HG03045 (cell line): ENCODE data around the gene ARHGEF9.
"Not testable (repeated sequence)": the region's sequence is repeated elsewhere in the genome, so short reads cannot be mapped to it uniquely, and the experiment has no call there.

ENCODE experiments used
- ATAC-seq: cut with Tn5 transposase; IDR thresholded peaks from one replicate; pipeline ENCODE4 v1.9.1; 2021; ENCODE audit warnings: mild to moderate bottlenecking, moderate library complexity; ENCODE audit not compliant: unreplicated experiment

The ARHGEF9 gene

GRCh38 chrX:63784902-63785707, at the start of gene ARHGEF9:
TSS of gene ARHGEF9 (minus strand) at chrX:63785214. CDS start at chrX:63785145, 69 bp downstream.
- no peak for ATAC-seq

- not testable (repeated sequence) for ATAC-seq
These were observed 40.4 kb upstream of the ARHGEF9 start for GRCh38 chrX:63825446-63825845.

DNA sequence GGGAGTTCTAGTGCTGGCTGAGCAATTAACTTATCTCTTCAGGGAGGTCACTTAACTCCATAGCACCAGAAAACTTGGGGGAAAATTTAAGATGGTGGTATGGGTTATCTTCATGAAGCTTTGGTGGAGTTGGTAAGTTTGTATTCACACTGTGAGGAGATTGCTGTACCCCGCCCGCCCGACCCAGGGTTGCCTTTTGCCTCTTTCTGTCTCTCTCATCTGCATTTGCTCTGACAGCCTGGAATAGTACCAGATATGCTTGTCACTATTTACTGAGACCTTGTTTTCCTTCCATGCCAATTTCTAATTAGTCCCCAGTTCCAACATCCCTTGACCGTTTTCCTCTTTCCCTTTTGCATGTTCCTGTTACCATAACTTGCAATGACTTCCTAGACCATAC, 33.1 kb upstream of the ARHGEF9 start:
- ATAC-seq = no peak

- no peak for ATAC-seq
These were observed 32.7 kb upstream of the ARHGEF9 start for GRCh38 chrX:63817696-63818095.

GRCh38 chrX:63812823-63813222, 27.8 kb upstream of the ARHGEF9 start:
- no peak for ATAC-seq

DNA sequence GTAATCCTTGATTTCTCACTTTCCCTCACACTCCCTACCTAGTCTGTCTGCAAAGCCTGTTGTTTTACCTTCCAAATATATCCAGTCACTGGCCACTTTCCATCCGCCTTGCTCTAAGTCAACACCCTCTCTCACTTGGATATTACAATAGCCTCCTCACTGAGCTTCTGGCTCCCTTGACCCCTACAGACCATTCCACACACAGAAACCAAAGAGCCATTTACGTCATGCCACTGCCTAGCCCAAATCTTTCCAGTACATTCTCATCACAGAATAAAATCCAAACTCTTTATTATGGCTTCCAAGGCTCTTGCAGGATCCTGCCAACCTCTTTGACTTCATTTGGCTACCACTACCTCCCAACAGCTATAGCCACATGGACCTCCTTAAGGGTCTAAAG, 25.7 kb upstream of the ARHGEF9 start:
- no peak for ATAC-seq

DNA sequence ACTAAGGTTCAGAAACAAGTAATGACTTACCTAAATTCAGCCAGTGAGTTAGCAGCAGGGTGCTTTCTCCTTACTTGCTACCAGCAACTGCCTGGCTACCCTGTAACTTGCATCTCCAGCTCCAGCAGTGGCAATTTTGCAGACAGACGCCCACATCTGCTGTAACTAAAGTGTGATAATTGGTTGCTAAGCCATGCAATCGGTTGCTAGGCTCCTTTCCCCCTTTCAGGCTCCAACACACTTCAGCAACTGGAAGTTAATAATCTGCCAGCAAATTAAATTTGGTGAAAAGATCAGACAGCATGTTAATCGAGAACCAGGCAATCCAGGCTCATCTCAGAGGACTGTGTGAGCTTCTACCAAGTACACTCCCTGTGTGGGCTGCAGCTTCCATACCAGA, 24.2 kb upstream of the ARHGEF9 start:
- ATAC-seq = no peak

GRCh38 chrX:63795406-63795805, 10.4 kb upstream of the ARHGEF9 start:
- not testable (repeated sequence) for ATAC-seq

DNA sequence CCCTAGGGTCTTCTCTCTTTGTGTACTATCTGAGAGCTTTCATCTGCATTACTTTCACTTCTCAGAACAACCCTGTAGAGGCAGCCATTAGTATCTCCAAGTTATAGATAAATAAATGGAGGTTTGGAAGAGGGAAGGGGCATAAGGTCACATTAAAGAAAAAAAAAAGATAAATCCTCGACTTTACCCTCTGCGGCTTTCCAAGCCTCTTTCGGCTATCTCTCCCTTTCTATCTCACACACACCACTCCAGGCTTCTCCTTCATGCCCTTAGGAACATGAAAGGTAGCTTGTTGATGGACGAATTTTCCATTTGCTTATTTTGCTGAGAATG, 660 bp upstream of the ARHGEF9 start:
- no peak for ATAC-seq

- no peak for ATAC-seq
These were observed 590 bp downstream of the ARHGEF9 start for GRCh38 chrX:63784346-63784901.

GRCh38 chrX:63782515-63782914, 2.5 kb downstream of the ARHGEF9 start:
- no peak for ATAC-seq

DNA sequence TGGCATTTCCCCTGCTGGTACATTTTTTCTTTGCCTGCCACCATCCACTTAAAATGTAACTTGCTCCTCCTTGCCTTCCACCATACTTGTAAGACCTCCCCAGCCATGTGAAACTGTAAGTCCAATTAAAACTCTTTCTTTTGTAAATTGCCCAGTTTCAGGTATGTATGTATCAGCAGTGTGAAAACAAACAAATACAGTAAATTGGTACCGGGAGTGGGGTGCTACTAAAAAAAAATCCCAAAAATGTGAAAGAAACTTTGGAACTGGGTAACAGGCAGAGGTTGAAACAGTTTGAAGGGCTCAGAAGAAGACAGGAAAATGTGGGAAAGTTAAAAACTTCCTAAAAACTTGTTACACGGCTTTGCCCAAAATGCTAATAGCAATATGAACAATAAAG, 16.3 kb downstream of the ARHGEF9 start:
- no peak for ATAC-seq

GRCh38 chrX:63765712-63766111, 19.3 kb downstream of the ARHGEF9 start:
- no peak for ATAC-seq

GRCh38 chrX:63764946-63765345, 20.1 kb downstream of the ARHGEF9 start:
- no peak for ATAC-seq

DNA sequence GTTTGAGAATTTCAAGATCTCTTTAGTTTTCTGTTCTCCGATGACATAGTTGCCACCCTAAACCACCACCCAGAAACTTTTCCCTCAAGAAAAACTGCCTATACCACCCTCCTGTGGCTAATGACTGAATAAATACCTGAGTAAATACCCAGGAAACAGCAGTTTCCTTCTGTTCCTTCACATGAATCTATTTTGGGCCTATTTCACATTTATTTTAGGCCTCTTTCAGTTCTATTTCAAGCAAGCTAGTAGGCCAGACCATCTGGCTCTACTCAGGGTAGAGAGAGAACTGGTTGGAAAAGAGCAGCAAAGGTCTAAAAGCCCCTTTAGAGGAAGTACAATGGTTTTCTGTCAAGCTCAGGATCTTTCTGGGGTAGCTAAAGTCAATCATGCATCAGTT, 23.4 kb downstream of the ARHGEF9 start:
- ATAC-seq = peak; percentile 58

- ATAC-seq = no peak
These were observed 27.0 kb downstream of the ARHGEF9 start for GRCh38 chrX:63758011-63758410.

- ATAC-seq = no peak
These were observed 29.1 kb downstream of the ARHGEF9 start for GRCh38 chrX:63755892-63756291.

GRCh38 chrX:63754860-63755579, 30.0 kb downstream of the ARHGEF9 start:
- ATAC-seq = peak; percentile 96

- peak; percentile 27 for ATAC-seq
These were observed 30.7 kb downstream of the ARHGEF9 start for GRCh38 chrX:63754136-63754859.

GRCh38 chrX:63751481-63751880, 33.5 kb downstream of the ARHGEF9 start:
- ATAC-seq = no peak

DNA sequence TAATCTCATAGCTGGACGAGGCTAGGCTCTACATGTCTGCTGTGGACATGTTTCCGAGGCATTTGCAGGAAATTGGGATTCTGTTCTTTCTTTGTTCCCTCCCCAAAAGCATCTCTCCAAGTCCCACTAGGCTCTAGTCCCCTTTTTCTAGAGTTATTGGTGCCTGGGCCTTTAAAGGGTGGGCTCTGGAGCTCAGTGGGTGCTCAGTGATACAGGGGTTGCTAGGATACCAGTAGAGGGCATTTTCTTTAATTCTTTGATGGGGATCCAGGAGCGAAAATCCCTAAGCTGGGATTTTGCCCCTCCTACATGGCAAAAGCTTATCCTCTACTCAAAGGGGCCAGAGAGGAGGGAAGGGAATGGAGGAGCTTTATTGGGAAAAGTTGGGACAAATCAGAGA, 34.2 kb downstream of the ARHGEF9 start:
- ATAC-seq = no peak
